Choroid plexus epithelial cell (primary cell): ENCODE measurements around the gene PLEKHM3.
A peak's percentile ranks its signal among the peaks of the same experiment; 100 is the strongest.

Source experiments
- DNase-seq: peaks from one replicate; pipeline ENCODE4 v3.0.0-alpha.2; 2010; ENCODE audit warnings: low read depth
- H3K4me3 ChIP-seq: 2 replicates; pipeline ENCODE4 v1.5.1; 2011; ENCODE audit warnings: low read depth, mild to moderate bottlenecking, control low read depth, low read length, moderate library complexity
- TF ChIP-seq, protein P1 (sequence below): conservative IDR thresholded peaks from 2 replicates; pipeline ENCODE4 v1.5.1; 2011; ENCODE audit warnings: low read depth, mild to moderate bottlenecking, control low read depth, inconsistent platforms, low read length, moderate library complexity

PLEKHM3 gene

GRCh38 chr2:208046686-208047085, 21.4 kb upstream of the PLEKHM3 start:
- TF ChIP-seq, protein P1, sequence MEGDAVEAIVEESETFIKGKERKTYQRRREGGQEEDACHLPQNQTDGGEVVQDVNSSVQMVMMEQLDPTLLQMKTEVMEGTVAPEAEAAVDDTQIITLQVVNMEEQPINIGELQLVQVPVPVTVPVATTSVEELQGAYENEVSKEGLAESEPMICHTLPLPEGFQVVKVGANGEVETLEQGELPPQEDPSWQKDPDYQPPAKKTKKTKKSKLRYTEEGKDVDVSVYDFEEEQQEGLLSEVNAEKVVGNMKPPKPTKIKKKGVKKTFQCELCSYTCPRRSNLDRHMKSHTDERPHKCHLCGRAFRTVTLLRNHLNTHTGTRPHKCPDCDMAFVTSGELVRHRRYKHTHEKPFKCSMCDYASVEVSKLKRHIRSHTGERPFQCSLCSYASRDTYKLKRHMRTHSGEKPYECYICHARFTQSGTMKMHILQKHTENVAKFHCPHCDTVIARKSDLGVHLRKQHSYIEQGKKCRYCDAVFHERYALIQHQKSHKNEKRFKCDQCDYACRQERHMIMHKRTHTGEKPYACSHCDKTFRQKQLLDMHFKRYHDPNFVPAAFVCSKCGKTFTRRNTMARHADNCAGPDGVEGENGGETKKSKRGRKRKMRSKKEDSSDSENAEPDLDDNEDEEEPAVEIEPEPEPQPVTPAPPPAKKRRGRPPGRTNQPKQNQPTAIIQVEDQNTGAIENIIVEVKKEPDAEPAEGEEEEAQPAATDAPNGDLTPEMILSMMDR: no peak
- no peak overlapping the region for H3K4me3 ChIP-seq
- DNase-seq: peak; percentile 35

GRCh38 chr2:208042450-208042849, 17.1 kb upstream of the PLEKHM3 start:
- DNase-seq: no peak
- H3K4me3 ChIP-seq: no peak overlapping the region
- TF ChIP-seq, protein P1: no peak

DNA sequence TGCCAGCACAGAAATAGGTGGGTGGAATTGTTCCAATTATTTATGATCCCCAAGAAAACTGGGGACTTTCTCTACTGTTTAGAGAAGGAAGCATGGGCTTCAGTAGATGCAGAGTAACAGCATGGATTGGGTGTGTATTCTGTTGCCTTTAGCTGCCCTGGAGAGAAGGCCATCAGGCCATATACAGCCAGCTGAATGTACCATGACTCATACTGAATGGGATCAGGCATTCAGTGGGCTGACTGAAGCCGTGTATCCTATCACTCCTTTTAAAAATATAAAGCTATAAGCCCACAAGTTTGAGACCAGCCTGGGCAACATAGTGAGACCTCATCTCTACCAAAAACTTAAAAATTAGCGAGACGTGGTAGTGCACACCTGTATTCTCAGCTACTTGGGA, 16.7 kb upstream of the PLEKHM3 start:
- TF ChIP-seq, protein P1: no peak
- H3K4me3 ChIP-seq: no peak overlapping the region

GRCh38 chr2:208040199-208041171, 15.2 kb upstream of the PLEKHM3 start:
- TF ChIP-seq, protein P1: peak; percentile 88
- DNase-seq: peak; percentile 90
- H3K4me3 ChIP-seq: no peak overlapping the region

More for the DNA sequence above, 16.7 kb upstream of the PLEKHM3 start:
- DNase-seq: peak; percentile 77

DNA sequence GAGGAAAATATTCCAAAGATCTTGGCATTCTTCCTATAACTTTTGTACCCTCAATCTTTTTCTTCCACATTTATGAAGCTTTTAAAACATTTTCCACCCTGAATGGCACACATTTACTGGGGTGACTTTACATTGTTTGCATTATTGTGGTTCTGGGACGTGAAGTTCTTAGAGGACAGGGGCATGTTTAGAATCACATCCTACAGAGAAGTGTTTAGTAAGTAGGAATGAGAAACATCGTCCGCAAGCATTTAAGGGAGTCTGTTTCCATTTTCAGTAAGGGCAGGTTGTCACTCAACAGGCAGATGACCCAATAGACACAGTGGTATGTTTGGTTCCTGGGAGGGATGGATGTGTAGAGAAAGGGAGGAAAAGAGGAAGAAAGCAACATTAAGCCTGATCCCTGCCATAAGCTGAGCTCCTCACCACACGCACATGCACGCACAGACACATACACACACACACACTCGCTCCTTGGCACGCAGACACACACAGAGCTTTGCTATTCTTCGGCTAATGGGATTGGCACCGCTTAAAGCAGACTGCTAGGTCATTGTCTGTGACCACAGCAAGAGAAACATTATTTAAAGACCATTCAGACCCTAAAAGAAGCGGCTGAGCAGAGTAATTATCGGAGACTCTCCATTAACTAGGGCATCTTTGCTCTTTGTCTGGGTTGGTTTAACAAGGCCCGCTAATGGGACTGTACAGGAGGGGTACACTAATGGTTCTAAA, 14.2 kb upstream of the PLEKHM3 start:
- H3K4me3 ChIP-seq: no peak overlapping the region

GRCh38 chr2:208037564-208038487, 12.5 kb upstream of the PLEKHM3 start:
- TF ChIP-seq, protein P1: no peak
- DNase-seq: no peak

More for the DNA sequence above, 14.2 kb upstream of the PLEKHM3 start:
- DNase-seq: no peak
- TF ChIP-seq, protein P1: no peak

More at GRCh38 chr2:208037564-208038487, 12.5 kb upstream of the PLEKHM3 start:
- no peak overlapping the region for H3K4me3 ChIP-seq
